Measurements from ENCODE around the gene KRTAP10-2.
"Not testable (repeated sequence)": the region's sequence is repeated elsewhere in the genome, so short reads cannot be mapped to it uniquely, and the experiment has no call there.

Gene KRTAP10-2

GRCh38 chr21:44552136-44552535, 831 bp upstream of the KRTAP10-2 start:
- H3K4me3 ChIP-seq (ENCODE audit: control insufficient read depth, low read depth, low read length): no peak overlapping the region
- DNase-seq (ENCODE audit: low read depth): no peak
- TF ChIP-seq CTCF (IDR thresholded peaks at IDR 0.05; ENCODE audit: control insufficient read depth, insufficient read depth, low read depth, low read length, missing control alignments): no peak

- H3K4me3 ChIP-seq (ENCODE audit: control insufficient read depth, low read depth, low read length): no peak overlapping the region
- no peak for DNase-seq (ENCODE audit: low read depth)
- no peak for TF ChIP-seq CTCF (IDR thresholded peaks at IDR 0.05; ENCODE audit: control insufficient read depth, insufficient read depth, low read depth, low read length, missing control alignments)
These were observed 498 bp downstream of the KRTAP10-2 start for GRCh38 chr21:44550807-44551206.

- DNase-seq (ENCODE audit: low read depth); H3K4me3 ChIP-seq (ENCODE audit: control insufficient read depth, low read depth, low read length): not testable (repeated sequence)
These were observed 1.0 kb downstream of the KRTAP10-2 start for GRCh38 chr21:44550285-44550684.

GRCh38 chr21:44549525-44550211, 1.6 kb downstream of the KRTAP10-2 start:
- H3K4me3 ChIP-seq (ENCODE audit: control insufficient read depth, low read depth, low read length): no peak overlapping the region
- no peak for TF ChIP-seq CTCF (IDR thresholded peaks at IDR 0.05; ENCODE audit: control insufficient read depth, insufficient read depth, low read depth, low read length, missing control alignments)
- no peak for DNase-seq (ENCODE audit: low read depth)

- no peak for DNase-seq (ENCODE audit: low read depth)
- no peak for TF ChIP-seq CTCF (IDR thresholded peaks at IDR 0.05; ENCODE audit: control insufficient read depth, insufficient read depth, low read depth, low read length, missing control alignments)
- H3K4me3 ChIP-seq (ENCODE audit: control insufficient read depth, low read depth, low read length): no peak overlapping the region
These were observed 2.4 kb downstream of the KRTAP10-2 start for GRCh38 chr21:44548922-44549321.

GRCh38 chr21:44548381-44548780, 2.9 kb downstream of the KRTAP10-2 start:
- TF ChIP-seq CTCF (IDR thresholded peaks at IDR 0.05; ENCODE audit: control insufficient read depth, insufficient read depth, low read depth, low read length, missing control alignments): no peak
- no peak overlapping the region for H3K4me3 ChIP-seq (ENCODE audit: control insufficient read depth, low read depth, low read length)

GRCh38 chr21:44547656-44548331, 3.5 kb downstream of the KRTAP10-2 start:
- TF ChIP-seq CTCF (IDR thresholded peaks at IDR 0.05; ENCODE audit: control insufficient read depth, insufficient read depth, low read depth, low read length, missing control alignments): no peak
- no peak overlapping the region for H3K4me3 ChIP-seq (ENCODE audit: control insufficient read depth, low read depth, low read length)
- DNase-seq (ENCODE audit: low read depth): no peak

More at GRCh38 chr21:44548381-44548780, 2.9 kb downstream of the KRTAP10-2 start:
- no peak for DNase-seq (ENCODE audit: low read depth)
